DOHH2 (cell line): Measurements from ENCODE around the gene MAP2K5.
"Not testable (repeated sequence)": the region's sequence is repeated elsewhere in the genome, so short reads cannot be mapped to it uniquely, and the experiment has no call there.

ENCODE experiments used
- H3F3A ChIP-seq: fragments of 200-600 bp; sonication (generic), shearing (Covaris generic); 2 replicates; pipeline ENCODE4 v1.6.0; 2016; ENCODE audit warnings: antibody characterized with exemption, mild to moderate bottlenecking; ENCODE audit not compliant: control insufficient read depth, insufficient read depth
- H3K27ac ChIP-seq: fragments of 200-600 bp; sonication (generic); 2 replicates; pipeline ENCODE4 v1.5.1; 2014; ENCODE audit warnings: low read depth, mild to moderate bottlenecking, low read length, moderate library complexity
- H3K27me3 ChIP-seq: fragments of 200-600 bp; sonication (generic); 2 replicates; pipeline ENCODE4 v1.6.1; 2014; ENCODE audit warnings: mild to moderate bottlenecking, low read length, mixed read lengths; ENCODE audit not compliant: control insufficient read depth
- H3K36me3 ChIP-seq: fragments of 200-600 bp; sonication (generic); 2 replicates; pipeline ENCODE4 v1.6.1; 2014; ENCODE audit warnings: mild to moderate bottlenecking, low read length, moderate library complexity, mixed read lengths; ENCODE audit not compliant: control insufficient read depth
- H3K4me1 ChIP-seq: fragments of 200-600 bp; sonication (generic); 2 replicates; pipeline ENCODE4 v1.6.1; 2014; ENCODE audit warnings: mild to moderate bottlenecking, low read length, mixed read lengths; ENCODE audit not compliant: control insufficient read depth
- H3K4me2 ChIP-seq: fragments of 200-600 bp; sonication (generic); 2 replicates; pipeline ENCODE4 v1.6.0; 2014; ENCODE audit warnings: mild to moderate bottlenecking, low read length, moderate library complexity
- H3K4me3 ChIP-seq: fragments of 200-600 bp; sonication (generic); 2 replicates; pipeline ENCODE4 v1.5.1; 2014; ENCODE audit warnings: mild to moderate bottlenecking, low read length, mixed read lengths
- H3K79me2 ChIP-seq: fragments of 200-600 bp; sonication (generic); 2 replicates; pipeline ENCODE4 v1.6.1; 2014; ENCODE audit warnings: mild to moderate bottlenecking, low read length, mixed read lengths; ENCODE audit not compliant: control insufficient read depth
- H3K9me2 ChIP-seq: fragments of 200-600 bp; sonication (generic); replicated peaks from 2 replicates; pipeline ENCODE4 v1.6.1; 2014; ENCODE audit warnings: mild to moderate bottlenecking, low read length, mixed read lengths; ENCODE audit not compliant: control insufficient read depth
- H3K9me3 ChIP-seq: fragments of 200-600 bp; sonication (generic); 2 replicates; pipeline ENCODE4 v1.6.1; 2014; ENCODE audit warnings: antibody characterized with exemption, low read length, mixed read lengths; ENCODE audit not compliant: control insufficient read depth, insufficient read depth
- H4K20me1 ChIP-seq: fragments of 200-600 bp; sonication (generic); 2 replicates; pipeline ENCODE4 v1.6.0; 2014; ENCODE audit warnings: low read depth, mild to moderate bottlenecking, antibody characterized with exemption, low read length, moderate library complexity; ENCODE audit not compliant: control insufficient read depth, insufficient read depth
- CTCF ChIP-seq: fragments of 200-600 bp; sonication (generic); IDR thresholded peaks from one replicate; pipeline ENCODE4 v1.5.1; 2014; ENCODE audit warnings: antibody characterized with exemption, mild to moderate bottlenecking, low read depth, low read length; ENCODE audit not compliant: poor library complexity, severe bottlenecking
- EZH2phosphoT487 ChIP-seq: fragments of 200-600 bp; sonication (generic); IDR thresholded peaks from 2 replicates; pipeline ENCODE4 v1.6.1; 2017; ENCODE audit warnings: borderline replicate concordance, mild to moderate bottlenecking, antibody characterized with exemption, low read length, moderate library complexity, mixed read lengths

MAP2K5 gene

GRCh38 chr15:67611370-67612369 lies 69.2 kb downstream of the MAP2K5 start:
- Histone ChIP-seq H3K4me3 (no peak overlapping the region), H3K27me3 (no peaks in the 10 kb centered on the region), H3K4me1 (no peaks in the 10 kb centered on the region)

GRCh38 chr15:67613211-67613610 lies 70.7 kb downstream of the MAP2K5 start:
- no peak overlapping the region for H3K27ac ChIP-seq
- no peaks in the 10 kb centered on the region for H3K36me3 ChIP-seq
- no peaks in the 10 kb centered on the region for H3K27me3 ChIP-seq
- no peaks in the 10 kb centered on the region for H4K20me1 ChIP-seq
- no peaks in the 10 kb centered on the region for H3K9me2 ChIP-seq
- no peak overlapping the region for H3K4me2 ChIP-seq
- H3K4me3 ChIP-seq = no peak overlapping the region
- no peaks in the 10 kb centered on the region for H3K9me3 ChIP-seq
- H3K79me2 ChIP-seq = no peaks in the 10 kb centered on the region
- no peaks in the 10 kb centered on the region for H3K4me1 ChIP-seq
- no peaks in the 10 kb centered on the region for H3F3A ChIP-seq
- TF ChIP-seq EZH2phosphoT487 (no peak), CTCF (no peak)

More at GRCh38 chr15:67611370-67612369, 69.2 kb downstream of the MAP2K5 start:
- Histone ChIP-seq H3K36me3 (no peaks in the 10 kb centered on the region), H3K9me2 (no peaks in the 10 kb centered on the region), H4K20me1 (no peaks in the 10 kb centered on the region), H3K79me2 (no peaks in the 10 kb centered on the region), H3K9me3 (no peaks in the 10 kb centered on the region), H3K4me2 (no peak overlapping the region), H3F3A (no peaks in the 10 kb centered on the region), H3K27ac (no peak overlapping the region)
- TF ChIP-seq CTCF (no peak), EZH2phosphoT487 (no peak)

- no peaks in the 10 kb centered on the region for H3K27me3 ChIP-seq
- H3K79me2 ChIP-seq = no peaks in the 10 kb centered on the region
- no peak overlapping the region for H3K4me3 ChIP-seq
- no peaks in the 10 kb centered on the region for H3K9me2 ChIP-seq
- no peak overlapping the region for H3K4me2 ChIP-seq
- H3K36me3 ChIP-seq = no peaks in the 10 kb centered on the region
- TF ChIP-seq EZH2phosphoT487 = no peak
- peak; percentile 31 for TF ChIP-seq CTCF
- H3F3A ChIP-seq = no peaks in the 10 kb centered on the region
- no peaks in the 10 kb centered on the region for H3K9me3 ChIP-seq
- no peak overlapping the region for H3K27ac ChIP-seq
- no peaks in the 10 kb centered on the region for H4K20me1 ChIP-seq
- H3K4me1 ChIP-seq = no peaks in the 10 kb centered on the region
Measured at GRCh38 chr15:67613708-67614107, 71.2 kb downstream of the MAP2K5 start.

- not testable (repeated sequence) for H3K36me3 ChIP-seq, H3K4me1 ChIP-seq, H4K20me1 ChIP-seq, H3K9me3 ChIP-seq, H3K4me2 ChIP-seq, H3K27ac ChIP-seq, H3F3A ChIP-seq, H3K4me3 ChIP-seq, H3K27me3 ChIP-seq, H3K79me2 ChIP-seq, H3K9me2 ChIP-seq
Measured at GRCh38 chr15:67615131-67615534, 72.6 kb downstream of the MAP2K5 start.
